Vagina (tissue), 2 donors: ENCODE measurements around the gene RNASE13. TPM values are rescaled to one million over a fixed set of nuclear protein-coding genes. Genes with fewer than 3 reads are reported as not detected.

Experiments used
- DNase-seq, 2 donors: peaks; one replicate each; pipeline ENCODE4 v3.0.0-alpha.2; 2017; ENCODE audit errors: extremely low spot score in 2 of 2
- H3K27ac ChIP-seq: fragments of 200-600 bp; sonication (generic); one replicate; pipeline ENCODE4 v1.5.1; 2019
- H3K27me3 ChIP-seq: fragments of 200-600 bp; sonication (generic); one replicate; pipeline ENCODE4 v1.5.1; 2019
- H3K36me3 ChIP-seq, 2 donors: fragments of 200-600 bp; sonication (generic); one replicate each; pipeline ENCODE4 v1.5.1; 2017 to 2019
- H3K4me1 ChIP-seq: fragments of 200-600 bp; sonication (generic); one replicate; pipeline ENCODE4 v1.5.1; 2019
- H3K4me3 ChIP-seq, 2 donors: fragments of 200-600 bp; sonication (generic); 1 replicate in 1 of 2; 2 replicates in 1 of 2; pipeline ENCODE4 v1.5.1; 2016 to 2019
- H3K9me3 ChIP-seq: fragments of 200-600 bp; sonication (generic); one replicate; pipeline ENCODE4 v1.5.1; 2019
- CTCF ChIP-seq, 3 experiments: fragments of 450-650 bp in 2 of 3; fragments of 200-600 bp in 1 of 3; sonication (generic) in 1 of 3; IDR thresholded peaks; one replicate each; pipeline ENCODE4 v1.5.1; 2017 to 2019; ENCODE audit warnings: antibody characterized with exemption in 3 of 3, mild to moderate bottlenecking in 2 of 3, moderate library complexity in 2 of 3
- POLR2A ChIP-seq, 2 donors: fragments of 450-650 bp; IDR thresholded peaks; one replicate each; pipeline ENCODE4 v1.6.1; 2017; ENCODE audit warnings: antibody characterized with exemption in 2 of 2, mild to moderate bottlenecking in 2 of 2, moderate library complexity in 2 of 2
- POLR2AphosphoS5 ChIP-seq, 2 donors: sonication (generic); formaldehyde crosslinking; IDR thresholded peaks; one replicate each; pipeline ENCODE4 v1.9.0; 2017; ENCODE audit warnings: antibody characterized with exemption in 2 of 2, mild to moderate bottlenecking in 2 of 2, low read depth in 1 of 2; ENCODE audit not compliant: insufficient read depth in 1 of 2
- intact Hi-C: fragments of 100-400 bp; cut with DNase I; formaldehyde crosslinking; loops from one replicate; pipeline ENCODE4 v1.15.1; 2023
- total RNA-seq: library from RNA; depleted of rRNA; stranded (reverse); fragments of >200 nt; gene quantifications from one replicate; pipeline ENCODE4 v1.2.3, GENCODE V29; 2016

Gene RNASE13
- total RNA-seq, 1 donor from 2014 or later = not detected

- H3K9me3 ChIP-seq = no peaks in the 10 kb centered on the region
- H3K4me3 ChIP-seq = no peak overlapping the region
- no peak for TF ChIP-seq POLR2AphosphoS5 (IDR thresholded peaks at IDR 0.05; ENCODE audit: insufficient read depth in 1 of 2, low read depth in 1 of 2)
- TF ChIP-seq POLR2A (IDR thresholded peaks at IDR 0.05) = no peak
- no peak for TF ChIP-seq CTCF (IDR thresholded peaks at IDR 0.05)
- DNase-seq = no peak
- no peak overlapping the region for H3K27ac ChIP-seq
- intact Hi-C loops = no loop called here
- no peaks in the 10 kb centered on the region for H3K4me1 ChIP-seq
- H3K27me3 ChIP-seq = no peaks in the 10 kb centered on the region
- H3K36me3 ChIP-seq = no peaks in the 10 kb centered on the region
Observed at GRCh38 chr14:21055432-21056117, 21.0 kb upstream of the RNASE13 start.

GRCh38 chr14:21054768-21055145 is 20.1 kb upstream of the RNASE13 start:
- intact Hi-C loops = no loop called here
- H3K27ac ChIP-seq = no peak overlapping the region
- TF ChIP-seq POLR2AphosphoS5 (IDR thresholded peaks at IDR 0.05; ENCODE audit: insufficient read depth in 1 of 2, low read depth in 1 of 2) = no peak
- no peak for TF ChIP-seq POLR2A (IDR thresholded peaks at IDR 0.05)
- no peak for TF ChIP-seq CTCF (IDR thresholded peaks at IDR 0.05)
- no peaks in the 10 kb centered on the region for H3K27me3 ChIP-seq
- no peaks in the 10 kb centered on the region for H3K36me3 ChIP-seq
- no peaks in the 10 kb centered on the region for H3K9me3 ChIP-seq
- H3K4me1 ChIP-seq = no peaks in the 10 kb centered on the region
- no peak for DNase-seq
- no peak overlapping the region for H3K4me3 ChIP-seq

GRCh38 chr14:21054123-21054767 is 19.6 kb upstream of the RNASE13 start:
- H3K4me3 ChIP-seq = no peak overlapping the region
- no peak for DNase-seq
- TF ChIP-seq POLR2A (IDR thresholded peaks at IDR 0.05) = no peak
- no peak for TF ChIP-seq CTCF (IDR thresholded peaks at IDR 0.05)
- no peak for TF ChIP-seq POLR2AphosphoS5 (IDR thresholded peaks at IDR 0.05; ENCODE audit: insufficient read depth in 1 of 2, low read depth in 1 of 2)
- intact Hi-C loops = no loop called here
- H3K27me3 ChIP-seq = no peaks in the 10 kb centered on the region
- H3K9me3 ChIP-seq = no peaks in the 10 kb centered on the region
- no peak overlapping the region for H3K27ac ChIP-seq
- H3K4me1 ChIP-seq = no peaks in the 10 kb centered on the region
- H3K36me3 ChIP-seq = no peaks in the 10 kb centered on the region

GRCh38 chr14:21053184-21054122 is 18.8 kb upstream of the RNASE13 start:
- TF ChIP-seq POLR2A (IDR thresholded peaks at IDR 0.05) (no peak), POLR2AphosphoS5 (IDR thresholded peaks at IDR 0.05; ENCODE audit: insufficient read depth in 1 of 2, low read depth in 1 of 2) (no peak), CTCF (IDR thresholded peaks at IDR 0.05) (no peak)

More at GRCh38 chr14:21053184-21054122, 18.8 kb upstream of the RNASE13 start:
- no peaks in the 10 kb centered on the region for H3K27me3 ChIP-seq
- H3K4me1 ChIP-seq = no peaks in the 10 kb centered on the region
- H3K36me3 ChIP-seq = no peaks in the 10 kb centered on the region
- no peak for DNase-seq
- no peaks in the 10 kb centered on the region for H3K9me3 ChIP-seq
- no peak overlapping the region for H3K27ac ChIP-seq
- no peak overlapping the region for H3K4me3 ChIP-seq
- intact Hi-C loops = no loop called here
